Spleen (tissue), 7 donors: ENCODE results near the gene DLG1.
"Not testable (repeated sequence)": the region's sequence is repeated elsewhere in the genome, so short reads cannot be mapped to it uniquely, and the experiment has no call there.

Source experiments
- POLR2A ChIP-seq, 3 donors: fragments of 450-650 bp; IDR thresholded peaks; one replicate each; pipeline ENCODE4 v1.5.1; 2017; ENCODE audit warnings: antibody characterized with exemption in 3 of 3, mild to moderate bottlenecking in 1 of 3
- POLR2AphosphoS5 ChIP-seq, 3 donors: sonication (generic); formaldehyde crosslinking; IDR thresholded peaks; one replicate each; pipeline ENCODE4 v1.5.1; 2017; ENCODE audit warnings: antibody characterized with exemption in 3 of 3
- TF ChIP-seq, protein P1 (sequence below), 11 experiments: fragments of 200-600 bp in 7 of 11; fragments of 450-650 bp in 4 of 11; sonication (generic) in 4 of 11; IDR thresholded peaks in 8 of 11; conservative IDR thresholded peaks in 3 of 11; 1 replicate in 7 of 11; 2 replicates in 4 of 11; pipeline versions ENCODE4 v1.4.0 to v1.8.0; 2016 to 2021; ENCODE audit warnings: antibody characterized with exemption in 11 of 11, inconsistent platforms in 4 of 11, mild to moderate bottlenecking in 1 of 11
- donor health status: DM: no; HTN: no; CAD: no; lungs with moderate emphysema.
- donor health status: DM: no; HTN: no; CAD: no.
- donor health status: DM: no; HTN: no; CAD: no.

DNA sequence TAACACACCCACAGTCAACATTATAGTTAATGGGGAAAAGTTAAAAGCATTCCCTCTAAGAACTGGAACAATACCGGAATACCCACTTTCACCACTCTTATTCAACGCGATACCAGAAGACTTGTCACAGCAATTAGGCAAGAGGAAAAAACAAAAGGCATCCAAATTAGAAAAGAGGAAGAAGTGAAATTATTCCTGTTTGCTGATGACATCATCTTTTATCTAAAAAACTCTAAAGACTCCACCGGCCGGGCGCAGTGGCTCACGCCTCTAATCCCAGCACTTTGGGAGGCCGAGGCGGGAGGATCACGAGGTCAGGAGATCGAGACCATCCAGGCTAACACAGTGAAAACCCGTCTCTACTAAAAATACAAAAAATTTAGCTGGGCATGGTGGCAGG, 97.6 kb downstream of the DLG1 start:
- not testable (repeated sequence) for TF ChIP-seq POLR2AphosphoS5, POLR2A (IDR thresholded peaks at IDR 0.05)
- TF ChIP-seq, protein P1, sequence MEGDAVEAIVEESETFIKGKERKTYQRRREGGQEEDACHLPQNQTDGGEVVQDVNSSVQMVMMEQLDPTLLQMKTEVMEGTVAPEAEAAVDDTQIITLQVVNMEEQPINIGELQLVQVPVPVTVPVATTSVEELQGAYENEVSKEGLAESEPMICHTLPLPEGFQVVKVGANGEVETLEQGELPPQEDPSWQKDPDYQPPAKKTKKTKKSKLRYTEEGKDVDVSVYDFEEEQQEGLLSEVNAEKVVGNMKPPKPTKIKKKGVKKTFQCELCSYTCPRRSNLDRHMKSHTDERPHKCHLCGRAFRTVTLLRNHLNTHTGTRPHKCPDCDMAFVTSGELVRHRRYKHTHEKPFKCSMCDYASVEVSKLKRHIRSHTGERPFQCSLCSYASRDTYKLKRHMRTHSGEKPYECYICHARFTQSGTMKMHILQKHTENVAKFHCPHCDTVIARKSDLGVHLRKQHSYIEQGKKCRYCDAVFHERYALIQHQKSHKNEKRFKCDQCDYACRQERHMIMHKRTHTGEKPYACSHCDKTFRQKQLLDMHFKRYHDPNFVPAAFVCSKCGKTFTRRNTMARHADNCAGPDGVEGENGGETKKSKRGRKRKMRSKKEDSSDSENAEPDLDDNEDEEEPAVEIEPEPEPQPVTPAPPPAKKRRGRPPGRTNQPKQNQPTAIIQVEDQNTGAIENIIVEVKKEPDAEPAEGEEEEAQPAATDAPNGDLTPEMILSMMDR (IDR thresholded peaks at IDR 0.05 in 8 of 11, conservative IDR thresholded peaks at IDR 0.05 in 3 of 11) = not testable (repeated sequence)
